GM23248 (cell line): ENCODE measurements around the gene IL3RA.

Experiments used
- EZH2 ChIP-seq: fragments of 200-600 bp; sonication (generic); IDR thresholded peaks from 2 replicates; pipeline ENCODE4 v1.6.1; 2018; ENCODE audit warnings: antibody characterized with exemption, mild to moderate bottlenecking; ENCODE audit not compliant: insufficient read depth, poor library complexity, severe bottlenecking
- EZH2phosphoT487 ChIP-seq: fragments of 200-600 bp; sonication (generic); IDR thresholded peaks from 2 replicates; pipeline ENCODE4 v1.6.1; 2018; ENCODE audit warnings: antibody characterized with exemption, moderate library complexity, mild to moderate bottlenecking, low read depth; ENCODE audit not compliant: insufficient read depth

- TF ChIP-seq EZH2phosphoT487 (no peak), EZH2 (no peak)
Observed at GRCh38 chrX:1307626-1308340, 28.8 kb upstream of the IL3RA start.
